HUDEP-2 (cell line): Measurements from ENCODE around the gene CLEC16A.

Source experiments
- DNase-seq, 76 experiments: peaks; one replicate each; lab custom pipeline; 2025; ENCODE audit not compliant: unreplicated experiment in 76 of 76; lab: John Stamatoyannopoulos, UW

The CLEC16A gene

DNA sequence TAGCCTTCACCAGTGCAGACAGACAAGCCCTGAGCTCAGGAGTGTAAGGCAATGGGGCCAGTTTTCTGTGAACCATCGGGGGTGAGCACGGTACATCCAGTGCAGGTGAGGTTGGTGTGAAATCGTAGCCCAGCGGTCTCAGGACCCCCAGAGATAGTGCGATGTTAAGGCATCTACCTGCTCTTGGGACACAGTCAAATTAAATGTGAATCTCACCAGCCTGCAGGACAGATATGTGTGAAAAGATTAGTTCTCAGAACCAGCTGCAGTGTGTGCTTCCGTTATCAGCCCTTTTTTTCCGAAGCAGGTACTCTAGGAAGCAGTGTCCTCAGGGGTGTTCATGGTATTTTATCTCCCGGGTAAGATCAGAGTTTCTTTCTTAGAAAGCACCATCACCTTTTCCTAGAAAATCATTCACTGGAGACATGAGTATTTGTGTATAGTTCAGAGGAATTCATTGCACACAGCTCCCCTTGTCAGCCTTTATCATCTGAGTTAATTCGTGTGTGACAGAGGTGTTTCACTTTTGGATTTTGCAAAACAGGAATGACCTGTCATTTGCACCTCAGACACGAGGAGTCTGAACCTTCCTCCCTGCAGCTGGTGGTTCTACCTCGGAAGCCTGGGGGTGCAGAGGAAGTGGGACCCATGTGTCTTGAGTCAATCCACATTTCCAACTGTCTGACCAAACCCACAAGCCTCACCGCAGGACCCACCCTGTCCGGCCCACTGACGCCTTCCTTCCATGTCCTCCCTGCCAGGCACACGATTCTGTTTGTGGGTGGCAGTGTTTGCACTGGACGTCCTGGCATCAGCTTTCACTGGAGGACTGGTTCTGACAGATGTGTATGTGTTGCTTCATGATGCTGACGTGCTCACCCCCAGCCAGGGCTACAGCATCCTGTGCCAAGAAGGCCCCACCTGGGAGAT is 107.8 kb downstream of the CLEC16A start:
- DNase-seq = peak in 3 of 76 experiments; percentile 7 to 16 (median 11)

DNA sequence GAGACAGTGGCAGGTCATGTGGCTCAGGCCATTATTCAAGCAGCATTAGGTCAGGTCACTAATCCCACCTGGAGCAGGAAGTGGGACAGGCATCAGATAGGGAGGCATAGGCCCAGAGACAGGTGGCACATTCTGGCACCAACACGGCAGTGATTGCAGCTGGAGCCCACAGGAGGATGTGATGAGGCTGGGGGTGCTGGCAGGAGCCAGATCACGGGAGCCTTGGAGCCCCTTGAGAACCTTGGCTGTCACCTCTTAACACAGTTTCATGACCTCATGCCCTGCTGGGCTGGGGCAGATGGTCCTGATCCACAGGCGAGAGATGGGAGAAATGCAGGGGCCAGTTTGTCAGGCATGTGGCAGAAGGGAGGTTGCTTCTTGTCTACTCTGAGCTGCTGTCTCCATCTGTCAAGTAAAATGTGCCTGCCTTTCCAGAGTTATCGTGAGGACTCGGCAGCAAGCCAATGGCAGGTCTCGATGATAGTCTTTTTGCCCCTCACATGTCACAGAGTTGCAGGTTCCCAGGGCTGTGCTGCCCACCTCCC is 109.6 kb downstream of the CLEC16A start:
- DNase-seq = no peak

DNA sequence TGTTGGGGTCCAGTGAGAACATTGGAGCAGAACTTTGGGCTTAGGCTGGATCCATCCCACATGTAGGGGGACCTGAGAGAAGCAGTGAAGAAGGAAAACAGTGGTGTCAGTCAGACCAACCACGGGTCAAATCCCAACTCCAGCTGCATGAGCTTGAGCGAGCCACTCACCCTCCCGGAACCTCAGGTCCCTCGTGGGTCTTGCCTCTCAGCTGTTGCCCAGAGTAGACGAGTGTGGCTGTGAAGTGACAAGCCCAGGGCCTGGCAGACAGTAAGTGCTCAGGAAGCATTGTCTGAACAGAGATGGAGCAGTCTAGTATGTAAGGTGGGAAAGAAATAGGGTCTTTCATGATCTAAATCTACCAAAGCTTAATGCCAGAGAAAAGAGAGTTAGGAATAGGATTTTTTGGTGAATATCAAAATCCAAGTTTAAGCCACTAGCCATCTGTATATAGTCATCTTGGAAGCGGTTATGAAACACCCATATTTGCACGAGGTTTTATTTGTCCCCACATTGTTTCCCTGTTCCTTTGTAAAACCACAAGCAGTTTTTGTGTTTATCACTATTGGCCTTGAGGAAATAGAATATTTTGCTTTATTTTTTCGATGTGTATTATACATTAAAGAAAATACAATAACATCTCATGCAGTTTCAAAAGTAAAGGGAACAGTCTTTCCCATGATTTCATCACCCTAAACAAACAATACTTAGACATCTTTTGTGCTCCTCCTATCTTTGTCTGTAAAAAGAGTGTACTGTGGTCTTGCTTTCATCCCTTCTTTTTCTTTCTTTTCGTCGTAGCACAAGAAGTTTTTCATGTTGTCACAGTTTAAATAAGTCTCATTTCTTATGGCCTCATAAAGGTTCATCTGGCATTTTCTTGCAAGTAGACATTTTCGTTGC is 112.0 kb downstream of the CLEC16A start:
- DNase-seq = no peak

- no peak for DNase-seq
Observed at GRCh38 chr16:11056993-11057649, 112.8 kb downstream of the CLEC16A start.

DNA sequence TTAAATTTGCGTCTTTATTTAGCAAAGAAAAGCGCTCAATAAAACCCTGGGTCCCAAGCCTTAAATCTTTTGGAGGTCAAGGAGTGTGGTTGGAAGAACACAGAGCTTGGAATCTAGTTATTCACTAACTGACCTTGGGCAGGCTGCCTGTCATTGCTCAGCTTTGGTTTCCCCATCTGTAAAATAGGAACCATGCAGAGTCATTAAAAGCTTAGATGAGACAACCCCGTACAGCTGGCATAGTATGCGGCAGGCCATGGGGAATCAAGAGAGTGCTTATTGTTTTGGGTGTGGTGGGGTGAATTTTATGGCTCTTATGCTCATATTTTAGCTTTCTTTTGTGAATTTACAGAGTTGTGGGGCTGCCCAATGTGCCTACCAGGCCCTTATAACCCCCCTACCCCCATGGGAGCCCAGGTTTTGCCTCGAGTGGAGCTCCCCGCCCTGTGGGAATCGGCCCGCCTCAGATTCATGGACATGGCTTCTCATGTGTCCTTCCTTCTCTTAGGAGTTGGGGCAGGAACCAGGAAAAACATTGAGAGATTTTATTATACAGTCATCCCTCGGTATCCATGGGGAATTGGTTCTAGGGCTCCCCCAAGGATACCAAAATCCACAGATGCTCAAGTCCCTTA is 113.5 kb downstream of the CLEC16A start:
- DNase-seq = no peak

DNA sequence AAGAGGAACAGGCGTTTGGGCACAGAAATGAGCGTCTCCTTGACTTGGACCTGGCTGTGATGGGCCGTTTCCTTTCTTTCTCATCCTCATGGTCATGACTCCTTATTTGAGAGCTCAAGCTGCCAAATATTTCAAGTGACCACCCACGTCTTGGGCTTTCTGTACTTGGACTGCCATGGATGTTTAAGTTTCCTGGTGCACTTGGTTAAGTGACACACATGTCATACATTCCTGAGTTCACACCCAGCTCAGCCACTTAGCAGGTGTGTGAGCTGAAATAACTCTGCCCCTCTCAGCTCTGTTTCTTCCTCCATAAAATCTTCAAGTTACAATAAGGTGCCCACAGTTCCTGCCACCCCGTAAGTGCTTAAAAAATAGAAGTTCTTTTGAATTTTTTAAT is 114.5 kb downstream of the CLEC16A start:
- no peak for DNase-seq

DNA sequence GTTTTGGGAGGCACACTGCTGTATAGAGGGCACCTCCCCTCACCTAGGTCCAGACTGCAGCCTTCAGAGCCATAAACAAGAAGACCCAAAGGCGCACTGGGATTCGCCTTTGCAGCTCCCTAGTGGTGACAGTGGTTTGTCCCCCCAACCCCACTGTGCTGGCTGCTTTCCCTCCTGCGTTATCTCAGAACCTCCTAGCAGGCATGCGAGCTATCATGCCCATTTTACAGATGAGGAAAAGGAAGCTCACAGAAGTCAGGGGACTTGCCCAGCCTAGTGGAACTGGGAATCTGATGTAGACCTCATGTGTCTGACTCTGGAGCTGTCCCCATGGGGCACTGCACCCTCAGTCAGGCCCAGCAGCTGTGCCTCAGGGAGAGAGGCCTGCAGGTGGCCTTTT is 115.2 kb downstream of the CLEC16A start:
- DNase-seq = no peak

GRCh38 chr16:11060364-11060763 is 116.0 kb downstream of the CLEC16A start:
- DNase-seq = no peak

GRCh38 chr16:11060842-11061241 is 116.5 kb downstream of the CLEC16A start:
- no peak for DNase-seq

DNA sequence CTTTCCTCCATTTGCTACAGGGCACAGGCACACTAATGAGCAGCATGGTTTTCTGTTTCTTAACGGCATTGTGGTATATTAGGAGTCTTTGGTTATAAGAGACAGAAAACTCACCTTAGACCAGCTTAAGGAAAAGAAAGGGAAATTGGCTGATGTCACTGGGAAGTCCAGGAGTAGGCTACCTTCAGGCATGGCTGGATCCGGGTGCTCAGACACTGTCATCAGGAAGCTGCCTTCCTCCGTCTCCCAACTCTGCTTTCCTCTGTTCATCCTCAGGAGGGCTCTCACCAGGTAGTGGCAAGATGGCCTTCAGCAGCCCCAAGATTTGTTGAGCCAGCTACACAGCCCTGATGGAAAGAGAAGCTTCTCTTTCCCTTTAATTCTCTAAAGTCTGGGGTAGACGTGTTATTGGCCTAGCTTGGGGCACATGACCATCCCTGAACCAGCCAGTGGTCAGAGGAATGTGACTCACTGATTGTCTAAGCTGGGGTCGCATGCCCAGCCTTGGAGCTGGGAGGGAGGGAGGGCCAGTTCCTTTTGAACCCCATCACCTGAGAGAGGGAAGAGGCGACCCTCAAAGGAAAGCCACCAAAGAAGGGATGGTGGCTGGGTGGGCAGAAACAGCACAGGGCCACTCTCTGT is 117.4 kb downstream of the CLEC16A start:
- DNase-seq = no peak

DNA sequence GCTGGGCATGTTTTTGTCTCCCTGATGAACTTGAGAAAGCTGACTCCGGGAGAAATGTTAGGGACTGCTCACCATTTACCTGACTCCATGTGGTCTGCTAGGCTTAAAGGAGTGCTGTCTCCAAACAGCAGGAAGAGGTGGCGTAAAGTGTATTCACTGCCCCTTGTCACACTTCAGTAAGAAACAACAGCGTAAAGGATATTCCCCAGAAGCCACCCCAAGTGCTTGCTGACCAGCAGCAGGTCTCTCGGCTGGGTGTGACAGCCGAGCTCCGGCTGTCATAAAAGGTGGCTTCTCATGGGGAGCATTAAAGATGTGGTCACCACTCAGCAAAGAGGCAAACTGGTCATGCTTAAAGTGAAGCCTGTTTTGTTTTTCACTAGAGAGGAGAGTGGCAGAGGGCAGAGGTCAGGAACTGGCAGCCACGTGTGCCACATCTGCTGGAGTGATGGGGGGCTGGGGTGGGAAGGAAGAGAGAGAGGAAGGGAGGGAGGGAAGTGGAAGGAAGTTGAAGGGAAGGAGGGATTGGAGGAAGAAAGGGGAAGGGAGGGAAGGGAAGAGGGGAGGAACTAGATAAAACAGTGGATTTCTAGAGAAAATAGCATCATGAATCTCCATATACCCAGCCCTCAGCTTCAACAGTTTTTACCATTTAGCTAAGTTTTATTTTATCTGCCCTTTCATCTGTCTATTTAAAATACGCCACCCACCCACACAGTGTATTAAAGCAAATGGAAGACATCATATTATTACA is 119.3 kb downstream of the CLEC16A start:
- DNase-seq = no peak

- no peak for DNase-seq
Observed at GRCh38 chr16:11064202-11064540, 119.8 kb downstream of the CLEC16A start.

DNA sequence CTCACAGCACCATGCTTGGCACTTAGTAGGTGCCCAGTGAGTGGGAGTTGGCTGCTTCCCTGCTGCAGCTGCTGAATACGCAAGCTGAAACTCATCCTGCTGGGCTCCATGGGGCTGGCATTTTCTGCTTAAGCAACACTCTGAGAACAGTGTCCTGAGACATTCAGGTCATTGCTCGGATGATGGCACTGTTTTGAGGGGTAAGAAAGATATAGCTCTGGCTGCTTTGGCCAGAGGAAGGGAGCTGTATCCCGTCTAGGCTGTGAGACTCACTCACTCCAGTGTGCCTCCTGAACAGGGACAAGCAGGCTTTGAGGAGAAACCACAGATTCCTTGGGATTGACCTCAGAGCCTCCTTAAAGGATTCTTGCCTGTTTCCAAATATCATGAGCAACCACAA is 120.5 kb downstream of the CLEC16A start:
- DNase-seq = no peak

- DNase-seq = no peak
Observed at GRCh38 chr16:11066261-11066870, 122.0 kb downstream of the CLEC16A start.

- no peak for DNase-seq
Observed at GRCh38 chr16:11067266-11067665, 122.9 kb downstream of the CLEC16A start.

DNA sequence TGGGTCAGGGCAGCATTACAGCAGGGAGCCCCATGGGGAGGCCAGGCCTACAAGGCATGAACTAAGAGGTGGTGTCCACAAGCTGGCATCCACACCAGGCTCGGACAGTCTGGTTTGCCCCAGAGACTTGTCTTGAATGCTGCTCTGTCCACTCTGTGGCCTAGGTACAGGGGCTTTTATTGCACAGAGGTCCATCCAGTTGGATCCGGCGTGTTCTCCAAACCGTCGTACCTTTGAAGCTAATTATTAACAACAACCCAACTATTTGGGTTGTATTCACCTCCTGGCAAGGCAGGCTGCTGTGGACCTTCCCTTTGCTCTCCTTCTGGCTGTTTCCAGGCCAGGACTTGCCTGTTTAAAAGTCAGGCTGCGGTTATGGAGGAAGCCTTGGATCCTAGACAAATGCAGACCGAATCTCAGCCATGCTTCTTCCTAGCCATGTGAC is 123.4 kb downstream of the CLEC16A start:
- DNase-seq = no peak

DNA sequence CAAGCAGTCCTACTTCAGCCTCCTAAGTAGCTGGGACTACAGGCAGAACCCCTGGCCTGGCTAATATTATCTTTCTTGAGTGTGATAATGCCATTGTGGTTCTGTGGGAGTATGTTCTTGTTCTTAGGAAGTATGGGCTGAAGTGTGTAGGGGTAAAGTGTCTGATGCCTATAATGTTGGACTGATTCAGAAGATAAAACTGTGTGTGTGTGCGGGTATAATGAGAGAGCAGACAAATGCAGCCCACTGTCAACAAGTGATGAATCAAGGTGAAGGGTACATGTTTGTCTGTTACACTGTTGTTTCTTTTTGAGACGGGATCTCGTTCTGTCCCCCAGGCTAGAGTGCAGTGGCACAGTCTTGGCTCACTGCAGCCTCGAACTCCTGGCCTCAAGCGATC is 127.5 kb downstream of the CLEC16A start:
- DNase-seq = peak in 7 of 76 experiments; percentile 5 to 36 (median 29)

- peak in 37 of 76 experiments; percentile 9 to 71 (median 24) for DNase-seq
Observed at GRCh38 chr16:11072420-11073153, 128.2 kb downstream of the CLEC16A start.
